CMK (cell line): ENCODE results near the gene WNT3A.
"Not testable (repeated sequence)": the region's sequence is repeated elsewhere in the genome, so short reads cannot be mapped to it uniquely, and the experiment has no call there.

Experiments
- DNase-seq: peaks from one replicate; pipeline ENCODE4 v3.0.0-alpha.2; 2010; ENCODE audit warnings: low read depth

The WNT3A gene

DNA sequence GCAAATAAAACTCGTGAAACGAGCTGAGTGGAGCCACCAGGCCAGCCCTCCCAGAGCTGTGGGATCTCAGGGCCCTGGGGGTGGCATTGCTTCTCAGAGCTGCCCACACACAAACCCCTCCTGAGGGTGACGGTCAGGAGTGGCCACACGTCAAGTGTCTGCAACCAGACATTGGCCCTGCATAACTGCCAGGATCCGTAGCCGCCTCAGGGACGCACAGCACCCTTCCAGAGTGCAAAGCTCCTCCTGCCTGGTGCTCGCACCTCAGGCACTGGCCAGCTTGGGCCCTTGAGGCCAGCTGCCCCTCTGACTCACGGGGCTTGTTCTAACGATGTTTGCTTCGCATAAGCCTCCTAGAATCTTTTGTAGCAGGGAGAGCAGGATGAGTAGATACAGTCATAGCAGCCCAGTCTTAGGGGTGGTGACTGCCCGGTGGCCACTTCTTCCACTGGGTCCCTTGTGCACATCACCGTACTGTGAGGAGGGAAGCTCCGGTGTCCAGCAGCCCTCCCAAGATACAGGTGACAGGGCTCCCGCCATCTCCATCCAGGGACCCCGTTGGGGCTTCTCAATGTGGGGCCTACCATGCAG, 5.0 kb downstream of the WNT3A start:
- no peak for DNase-seq

GRCh38 chr1:228012555-228012954, 5.8 kb downstream of the WNT3A start:
- DNase-seq: no peak

- DNase-seq: no peak
These were observed 6.5 kb downstream of the WNT3A start for GRCh38 chr1:228013131-228013934.

DNA sequence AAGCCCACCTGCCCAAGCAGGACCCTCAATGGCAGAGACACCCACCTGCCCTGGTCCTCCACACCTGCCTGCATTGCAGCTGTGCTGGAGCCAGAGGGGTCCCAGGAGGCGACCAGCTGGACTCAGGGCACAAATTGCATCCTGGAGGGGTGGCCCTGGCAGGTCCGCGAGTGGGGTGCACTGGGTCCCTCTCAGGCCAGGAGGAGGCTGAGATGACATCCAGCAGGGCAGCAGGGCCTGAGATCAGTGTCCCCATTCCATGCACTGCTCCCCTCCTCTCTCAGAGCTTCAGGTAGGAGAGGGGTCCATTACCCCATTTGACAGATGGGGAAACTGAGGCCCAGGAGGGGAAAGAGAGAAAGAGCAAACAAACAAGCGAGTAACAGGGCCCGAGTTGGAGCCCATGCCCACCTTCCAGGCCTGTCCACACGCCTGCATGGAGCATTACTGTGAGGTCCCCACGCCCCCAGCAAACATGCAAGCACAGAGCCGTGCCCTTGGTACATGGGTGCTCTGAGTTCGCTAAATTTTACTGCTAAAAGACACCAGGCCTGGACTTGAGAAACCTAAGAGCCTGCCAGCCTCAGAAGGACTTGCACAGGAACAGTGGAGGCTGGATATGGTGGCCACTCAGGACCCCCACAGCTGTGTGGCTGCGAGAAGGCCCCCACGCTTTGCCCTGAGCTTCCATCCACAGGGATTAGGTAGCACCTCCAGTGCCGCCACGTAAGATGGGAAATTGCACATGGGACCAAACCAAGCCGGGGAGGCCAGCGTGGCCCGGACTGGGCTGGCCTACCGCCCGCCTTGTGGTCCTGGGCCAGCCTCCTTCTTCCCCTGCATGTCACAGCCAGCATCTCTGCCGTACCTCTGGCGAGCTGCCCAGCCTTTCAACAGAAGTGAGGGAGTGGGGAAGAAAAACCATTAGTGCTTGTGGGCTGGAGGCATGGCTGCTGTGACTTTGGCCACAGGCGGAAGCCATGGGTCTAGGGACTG, 7.4 kb downstream of the WNT3A start:
- no peak for DNase-seq

DNA sequence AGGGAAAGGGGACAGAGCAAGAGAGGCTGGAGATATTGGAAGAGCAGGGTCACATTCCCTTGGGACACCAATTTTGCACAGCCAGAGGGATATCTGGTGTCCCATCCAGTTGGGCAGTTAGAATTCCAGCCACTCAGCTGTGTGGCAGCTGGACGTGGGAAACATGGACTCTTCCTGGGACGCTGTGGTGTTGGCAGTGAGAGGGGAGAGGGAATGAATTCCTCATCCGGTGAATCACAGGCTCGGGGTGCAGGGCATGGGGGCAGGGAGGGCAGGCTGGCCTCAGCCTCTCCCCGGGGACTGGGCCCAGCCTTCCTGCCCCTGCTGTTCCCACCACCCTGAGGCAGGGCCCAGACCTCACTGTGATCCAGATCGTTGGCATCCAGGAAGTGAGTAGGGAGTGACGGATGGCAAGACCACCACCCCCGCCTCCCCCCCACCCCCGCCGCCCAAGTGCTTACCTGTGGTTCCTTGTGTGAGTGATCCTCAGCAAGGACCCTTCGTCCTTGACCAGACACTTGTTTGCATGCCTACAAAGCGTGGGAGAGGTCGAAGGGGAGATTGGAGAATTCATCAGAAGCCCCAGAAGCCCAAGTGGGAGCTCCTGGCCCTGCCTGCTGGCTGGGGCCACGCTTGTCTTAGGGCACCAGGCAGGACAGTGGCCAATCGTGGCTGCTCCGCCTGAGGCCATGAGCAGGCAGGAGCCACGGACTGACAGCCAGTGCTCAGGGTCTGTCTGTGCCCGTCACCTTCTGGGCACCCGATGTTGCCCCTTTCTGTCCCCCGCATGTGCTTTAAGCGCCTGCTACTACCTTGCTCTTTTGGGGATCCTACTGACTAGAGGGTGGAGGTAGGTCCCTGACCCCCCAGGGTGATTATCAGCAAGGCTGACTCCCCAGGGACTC, 8.7 kb downstream of the WNT3A start:
- DNase-seq: no peak

DNA sequence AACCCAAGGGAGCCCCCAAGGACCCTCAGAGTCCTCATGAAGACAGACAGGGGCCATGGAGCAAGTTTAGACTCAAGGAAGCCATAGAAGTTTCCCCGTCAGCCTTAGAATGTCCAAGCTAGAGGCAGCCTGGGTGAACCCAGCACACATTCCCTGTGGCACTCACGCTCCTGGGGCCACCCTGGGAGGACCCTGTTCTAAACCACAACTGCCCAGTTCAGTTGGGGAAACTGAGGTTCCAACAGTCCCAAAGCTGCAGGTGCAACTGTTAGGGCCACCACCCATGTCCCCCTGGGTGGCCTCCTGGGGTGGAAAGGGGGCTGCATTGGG, 9.3 kb downstream of the WNT3A start:
- no peak for DNase-seq

DNA sequence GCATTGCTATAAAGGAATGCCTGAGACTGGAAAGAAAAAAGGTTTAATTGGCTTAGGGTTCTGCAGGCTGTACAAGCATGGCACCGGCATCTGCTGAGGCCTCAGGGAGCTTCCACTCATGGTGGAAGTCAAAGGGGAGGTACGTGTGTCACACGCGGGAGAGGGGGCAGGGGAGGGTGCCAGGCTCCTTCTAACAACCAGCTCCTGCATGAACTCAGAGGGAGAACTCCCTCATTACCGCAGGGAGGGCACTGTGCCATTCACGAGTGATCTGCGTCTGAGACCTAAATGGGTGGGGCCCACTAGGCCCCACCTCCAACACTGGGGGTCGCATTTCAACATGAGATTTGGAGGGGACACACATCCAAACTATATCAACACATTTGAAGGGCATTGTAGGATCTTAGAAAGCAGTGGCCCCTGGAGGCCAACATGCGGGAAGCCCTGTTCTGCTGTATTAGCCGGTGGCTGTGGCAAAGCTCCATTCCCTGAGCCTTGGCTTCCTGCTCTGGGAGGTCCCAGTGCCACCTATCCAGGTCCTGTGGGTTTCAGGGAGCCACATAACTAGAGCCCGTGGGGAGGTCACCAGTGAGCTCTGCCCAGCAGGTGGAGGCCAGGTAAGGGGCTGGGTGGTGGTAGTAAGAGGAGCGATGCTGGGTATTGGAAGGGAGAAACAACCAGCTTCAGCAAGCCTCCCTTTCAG, 10.0 kb downstream of the WNT3A start:
- DNase-seq: no peak

DNA sequence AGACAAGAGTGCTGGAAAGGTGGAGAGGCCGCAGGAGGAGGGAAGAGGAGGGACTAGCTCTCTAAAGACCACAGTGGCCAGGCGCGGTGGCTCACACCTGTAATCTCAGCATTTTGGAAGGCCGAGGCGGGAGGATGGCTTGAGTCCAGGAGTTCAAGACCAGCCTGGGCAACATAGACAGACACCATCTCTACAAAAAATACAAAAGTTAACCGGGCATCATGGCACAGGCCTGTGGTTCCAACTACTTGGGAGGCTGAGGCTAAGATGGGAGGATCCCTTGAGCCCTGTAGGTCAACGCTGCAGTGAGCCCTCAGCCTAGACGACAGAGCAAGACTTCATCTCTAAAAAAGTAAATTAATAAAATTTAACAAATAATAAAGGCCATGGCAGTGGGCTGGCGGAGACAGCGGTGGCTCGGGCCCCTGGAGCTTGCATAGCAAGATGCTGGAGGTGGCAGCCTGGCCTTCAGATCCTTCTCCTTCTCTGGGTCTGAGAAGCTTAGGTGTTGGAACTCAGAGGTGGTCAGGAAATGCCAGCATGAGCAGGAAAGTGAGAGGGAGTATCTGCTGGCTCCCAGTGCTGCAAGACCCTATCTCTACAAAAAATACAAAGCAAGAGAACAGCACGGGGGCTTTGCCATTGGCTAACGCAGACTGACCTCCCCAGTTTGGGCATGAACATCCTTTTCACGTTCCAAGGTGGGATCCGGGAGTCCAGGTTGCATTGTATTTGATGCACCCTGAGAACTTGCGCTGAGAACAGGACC, 10.7 kb downstream of the WNT3A start:
- DNase-seq: no peak

GRCh38 chr1:228018125-228018398, 11.3 kb downstream of the WNT3A start:
- no peak for DNase-seq

- no peak for DNase-seq
These were observed 12.3 kb downstream of the WNT3A start for GRCh38 chr1:228018961-228019721.

DNA sequence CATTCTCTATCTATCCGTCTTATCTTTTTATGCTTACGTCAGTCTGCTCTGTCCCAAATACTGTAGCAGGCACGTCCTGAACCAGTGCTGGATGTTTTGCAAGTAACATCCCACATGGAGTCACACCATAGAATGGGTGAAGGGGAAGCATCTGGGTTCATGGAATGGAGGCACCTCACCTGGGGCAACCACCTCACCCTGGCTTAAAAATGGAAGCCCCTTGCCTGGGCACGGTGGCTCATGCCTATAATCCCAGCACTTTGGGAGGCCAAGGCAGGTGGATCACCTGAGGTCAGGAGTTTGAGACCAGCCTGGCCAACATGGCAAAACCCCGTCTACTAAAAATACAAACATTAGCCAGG, 12.9 kb downstream of the WNT3A start:
- DNase-seq: not testable (repeated sequence)

DNA sequence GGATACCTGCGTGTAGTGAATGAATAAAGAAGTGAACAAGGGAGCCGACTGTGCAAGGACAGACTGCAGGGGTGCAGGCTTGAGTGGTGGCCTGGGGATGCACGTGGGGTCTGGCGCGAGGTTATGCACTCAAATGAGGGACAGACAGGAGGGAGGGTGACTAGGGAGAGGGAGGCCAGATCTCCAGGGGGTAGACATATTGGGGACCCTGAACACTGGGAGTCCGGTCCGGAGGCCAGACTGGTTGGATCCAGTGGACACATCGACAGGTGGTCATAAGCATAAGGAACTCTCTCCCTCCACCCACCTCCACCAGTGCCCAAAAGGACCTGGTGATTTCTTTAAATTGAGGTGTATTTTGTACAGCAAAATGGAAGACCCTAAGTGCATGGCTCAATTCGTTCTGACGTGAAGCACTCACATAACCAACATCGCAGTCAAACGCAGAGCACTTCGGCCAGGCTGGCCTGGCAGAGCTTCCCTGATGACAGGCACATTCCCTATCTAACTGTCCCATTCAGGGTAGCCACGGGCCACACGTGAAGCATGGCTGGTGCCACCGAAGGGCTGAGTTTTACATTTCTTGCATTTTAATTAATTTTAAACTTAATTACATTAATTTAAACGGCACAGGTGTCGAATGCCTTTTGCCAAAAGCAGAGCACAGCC, 14.0 kb downstream of the WNT3A start:
- no peak for DNase-seq

GRCh38 chr1:228021355-228022030, 14.7 kb downstream of the WNT3A start:
- no peak for DNase-seq

- DNase-seq: no peak
These were observed 15.9 kb downstream of the WNT3A start for GRCh38 chr1:228022571-228023293.

- no peak for DNase-seq
These were observed 16.5 kb downstream of the WNT3A start for GRCh38 chr1:228023294-228023639.

DNA sequence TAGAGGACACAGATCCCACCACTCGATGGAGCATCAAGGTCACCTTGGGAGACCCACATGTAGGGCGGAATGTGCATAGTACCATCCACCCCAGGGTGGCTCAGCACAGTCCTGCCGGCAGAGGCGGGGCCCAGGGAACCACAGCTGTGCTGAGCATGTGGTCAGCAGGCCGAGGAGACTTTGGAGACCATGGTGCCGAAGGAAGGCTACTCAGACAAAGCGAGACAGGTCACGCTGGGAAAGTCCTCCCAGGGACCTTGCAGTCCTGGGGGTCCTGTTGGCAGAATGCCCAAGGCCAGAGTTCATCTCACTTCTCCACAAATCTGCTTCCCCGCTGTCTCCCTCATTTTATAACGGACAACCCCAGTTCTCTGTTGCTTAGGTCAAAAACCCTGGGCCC, 22.5 kb downstream of the WNT3A start:
- DNase-seq: no peak

DNA sequence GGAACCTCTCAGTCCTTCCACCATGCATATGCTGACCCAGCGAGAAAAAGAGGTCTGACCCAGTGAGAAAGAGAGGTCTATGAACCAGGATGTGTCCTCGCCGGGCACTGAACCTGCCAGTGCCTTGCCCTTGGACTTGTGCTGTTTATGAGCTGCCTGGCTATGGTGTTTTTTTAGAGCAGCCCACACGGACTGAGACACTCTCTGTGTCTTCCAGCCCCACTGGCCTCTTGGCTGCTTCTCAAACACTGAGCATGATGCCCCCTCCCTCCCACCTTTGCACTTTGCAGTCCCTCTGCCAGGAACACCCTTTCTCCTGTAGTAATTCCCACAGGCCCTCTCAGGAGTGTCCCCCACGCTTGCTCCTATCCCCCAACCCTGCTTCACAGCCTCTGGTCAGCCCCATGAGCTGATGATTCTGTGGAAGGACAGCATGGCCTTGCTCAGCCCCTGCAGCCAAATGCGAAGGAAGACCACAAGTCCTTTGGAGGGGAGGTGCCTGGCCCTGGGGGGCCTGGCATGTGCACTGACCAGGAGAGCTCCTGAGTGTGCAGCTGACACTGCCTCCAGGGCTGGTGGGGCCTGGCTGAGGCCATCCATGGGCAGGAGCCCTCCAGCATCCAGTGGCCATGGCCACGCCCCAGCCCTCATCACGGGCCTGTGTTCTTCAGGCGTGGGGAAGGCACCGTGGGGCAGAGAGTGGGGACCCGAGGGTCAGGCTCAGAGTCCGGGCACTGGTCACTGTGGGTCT, 23.8 kb downstream of the WNT3A start:
- DNase-seq: no peak
